BE2C (cell line): ENCODE results near the gene PDE1C. TPM values are rescaled to one million over a fixed set of nuclear protein-coding genes. Genes with fewer than 3 reads are reported as not detected.

Source experiments
- DNase-seq: peaks from one replicate; pipeline ENCODE4 v3.0.0-alpha.2; 2020
- H3K27me3 ChIP-seq: fragments of 250-450 bp; sonication (Bioruptor Pico); 2 replicates; pipeline ENCODE4 v1.5.1; 2020; ENCODE audit warnings: mild to moderate bottlenecking
- H3K36me3 ChIP-seq: fragments of 250-450 bp; sonication (Bioruptor Pico); 2 replicates; pipeline ENCODE4 v1.5.1; 2020; ENCODE audit warnings: mild to moderate bottlenecking
- H3K4me1 ChIP-seq: fragments of 250-450 bp; sonication (Bioruptor Pico); 2 replicates; pipeline ENCODE4 v1.5.1; 2020
- H3K4me3 ChIP-seq: 2 replicates; pipeline ENCODE4 v1.5.1; 2011; ENCODE audit warnings: low read depth, low read length
- H3K9me3 ChIP-seq: fragments of 250-450 bp; sonication (Bioruptor Pico); 2 replicates; pipeline ENCODE4 v1.5.1; 2020
- CTCF ChIP-seq: IDR thresholded peaks from 2 replicates; pipeline ENCODE4 v1.5.1; 2012; ENCODE audit warnings: mild to moderate bottlenecking, low read depth, low read length
- polyA plus RNA-seq: library from polyadenylated mRNA; unstranded; fragments of >200 nt; gene quantifications from one replicate; pipeline ENCODE4 v1.2.1, GENCODE V29; 2012; ENCODE audit warnings: low read depth, missing spikeins; ENCODE audit not compliant: insufficient read length, insufficient read depth

The PDE1C gene
- polyA plus RNA-seq = 0.54 TPM

- Histone ChIP-seq H3K4me3 (no peak within 1 kb of the TSS), H3K36me3 (no peaks in the 10 kb centered on the region), H3K4me1 (no peaks in the 10 kb centered on the region), H3K9me3 (no peaks in the 10 kb centered on the region), H3K27me3 (peaks cover 34% of the 10 kb centered on the region)
- no peak for DNase-seq
- TF ChIP-seq CTCF = no peak
Observed at GRCh38 chr7:32070406-32071360, at the start of gene PDE1C. TSS of gene PDE1C (minus strand) at chr7:32070407.

GRCh38 chr7:32119790-32120196, 49.6 kb upstream of the PDE1C start:
- Histone ChIP-seq H3K4me1 (no peaks in the 10 kb centered on the region), H3K4me3 (no peak overlapping the region), H3K36me3 (no peaks in the 10 kb centered on the region), H3K9me3 (no peaks in the 10 kb centered on the region), H3K27me3 (no peaks in the 10 kb centered on the region)
- no peak for DNase-seq
- TF ChIP-seq CTCF = no peak

GRCh38 chr7:32117837-32118236, 47.6 kb upstream of the PDE1C start:
- Histone ChIP-seq H3K9me3 (no peaks in the 10 kb centered on the region), H3K4me1 (no peaks in the 10 kb centered on the region), H3K4me3 (no peak overlapping the region), H3K36me3 (no peaks in the 10 kb centered on the region), H3K27me3 (no peaks in the 10 kb centered on the region)
- no peak for TF ChIP-seq CTCF
- DNase-seq = no peak

- Histone ChIP-seq H3K9me3 (no peaks in the 10 kb centered on the region), H3K27me3 (no peaks in the 10 kb centered on the region), H3K4me1 (no peaks in the 10 kb centered on the region), H3K36me3 (no peaks in the 10 kb centered on the region), H3K4me3 (no peak overlapping the region)
- no peak for TF ChIP-seq CTCF
- DNase-seq = no peak
Observed at GRCh38 chr7:32116436-32116835, 46.2 kb upstream of the PDE1C start.

GRCh38 chr7:32115831-32116230, 45.6 kb upstream of the PDE1C start:
- no peaks in the 10 kb centered on the region for H3K36me3 ChIP-seq
- no peaks in the 10 kb centered on the region for H3K9me3 ChIP-seq
- no peaks in the 10 kb centered on the region for H3K27me3 ChIP-seq
- no peak for TF ChIP-seq CTCF
- no peak for DNase-seq
- H3K4me3 ChIP-seq = no peak overlapping the region
- no peaks in the 10 kb centered on the region for H3K4me1 ChIP-seq

- no peaks in the 10 kb centered on the region for H3K4me1 ChIP-seq
- H3K9me3 ChIP-seq = no peaks in the 10 kb centered on the region
- H3K27me3 ChIP-seq = no peaks in the 10 kb centered on the region
- DNase-seq = no peak
- no peak for TF ChIP-seq CTCF
- H3K4me3 ChIP-seq = no peak overlapping the region
- no peaks in the 10 kb centered on the region for H3K36me3 ChIP-seq
Observed at GRCh38 chr7:32108651-32109050, 38.4 kb upstream of the PDE1C start.
